Liver (tissue), 9 donors: ENCODE data around the gene SPATA2L. TPM values are rescaled to one million over a fixed set of nuclear protein-coding genes. Genes with fewer than 3 reads are reported as not detected.

Experiments used
- DNase-seq: peaks from one replicate; pipeline ENCODE4 v3.0.0-alpha.2; 2017; ENCODE audit warnings: low spot score
- H3K27ac ChIP-seq, 2 donors: one replicate each; pipeline ENCODE4 v1.7.0; 2013; ENCODE audit warnings: inconsistent platforms in 2 of 2, low read length in 2 of 2, control low read depth in 1 of 2, low read depth in 1 of 2, mild to moderate bottlenecking in 1 of 2
- H3K27me3 ChIP-seq, 4 donors: one replicate each; pipeline versions ENCODE4 v1.6.1 to v1.7.0; 2013; ENCODE audit warnings: low read length in 3 of 4, inconsistent platforms in 1 of 4, mild to moderate bottlenecking in 1 of 4, moderate library complexity in 1 of 4; ENCODE audit not compliant: control insufficient read depth in 4 of 4, insufficient read depth in 4 of 4
- H3K36me3 ChIP-seq, 4 donors: one replicate each; pipeline versions ENCODE4 v1.6.1 to v1.7.0; 2013; ENCODE audit warnings: low read length in 3 of 4, mild to moderate bottlenecking in 3 of 4, low read depth in 1 of 4, moderate library complexity in 1 of 4; ENCODE audit not compliant: control insufficient read depth in 4 of 4, insufficient read depth in 3 of 4
- H3K4me1 ChIP-seq, 4 donors: one replicate each; pipeline versions ENCODE4 v1.6.1 to v1.7.0; 2013; ENCODE audit warnings: low read length in 3 of 4, mild to moderate bottlenecking in 3 of 4, moderate library complexity in 1 of 4; ENCODE audit not compliant: control insufficient read depth in 4 of 4, insufficient read depth in 4 of 4
- H3K4me3 ChIP-seq, 3 donors: one replicate each; pipeline versions ENCODE4 v1.6.1 to v1.7.0; 2013; ENCODE audit warnings: low read length in 3 of 3, control low read depth in 1 of 3, low read depth in 1 of 3, mild to moderate bottlenecking in 1 of 3
- H3K9ac ChIP-seq, 2 donors: one replicate each; pipeline ENCODE4 v1.7.0; 2013; ENCODE audit warnings: low read length in 2 of 2, mild to moderate bottlenecking in 2 of 2, moderate library complexity in 2 of 2, control low read depth in 1 of 2, low read depth in 1 of 2
- H3K9me3 ChIP-seq, 4 donors: one replicate each; pipeline versions ENCODE4 v1.6.1 to v1.7.0; 2013; ENCODE audit warnings: low read length in 3 of 4; ENCODE audit not compliant: control insufficient read depth in 4 of 4
- GABPA ChIP-seq, 2 donors: IDR thresholded peaks in 1 of 2; conservative IDR thresholded peaks in 1 of 2; 2 replicates each; pipeline ENCODE4 v1.6.1; 2016; ENCODE audit warnings: antibody characterized with exemption in 2 of 2, mild to moderate bottlenecking in 1 of 2, moderate library complexity in 1 of 2
- HNF4G ChIP-seq: IDR thresholded peaks from 2 replicates; pipeline ENCODE4 v1.6.1; 2016; ENCODE audit warnings: antibody characterized with exemption
- SP1 ChIP-seq: IDR thresholded peaks from 2 replicates; pipeline ENCODE4 v1.6.1; 2018; ENCODE audit warnings: antibody characterized with exemption, mild to moderate bottlenecking
- WGBS: extraction: QIAGEN DNeasy Blood & Tissue Kit; methylation state at CpG from one replicate; pipeline ENCODE4 v1.1.7; 2013; 5-methylcytosine and 5-hydroxymethylcytosine counted together
- polyA plus RNA-seq, 2 donors: library from polyadenylated mRNA; stranded (reverse) in 1 of 2; unstranded in 1 of 2; fragments of 200-250 nt in 1 of 2; fragments of >200 nt in 1 of 2; fragmentation: Nextera tagmentation in 1 of 2; extraction: Ambion mirVana in 1 of 2; gene quantifications; one replicate each; pipeline versions ENCODE4 v1.2.1 to v1.2.3, GENCODE V29; 2013 to 2015
- total RNA-seq, 2 donors: library from RNA; depleted of rRNA; stranded (reverse); fragments of >200 nt; gene quantifications; one replicate each; pipeline ENCODE4 v1.2.3, GENCODE V29; 2014
- TF ChIP-seq, protein P1 (sequence below): fragments of 150-350 bp; IDR thresholded peaks from 2 replicates; pipeline ENCODE4 v1.5.1; 2017; ENCODE audit warnings: improper control_type of control experiment, low read depth, low read length; ENCODE audit not compliant: missing input control
- TF ChIP-seq, protein P2 (sequence below): IDR thresholded peaks from 2 replicates; pipeline ENCODE4 v1.6.1; 2016; ENCODE audit warnings: antibody characterized with exemption
- donor health status: healthy.
- donor health status: healthy.
- donor health status: healthy.
- donor health status: healthy.
- donor health status: healthy.

The SPATA2L gene
- total and polyA plus RNA-seq, 4 donors: 4.6 to 11.3 (median 6.9) TPM

DNA sequence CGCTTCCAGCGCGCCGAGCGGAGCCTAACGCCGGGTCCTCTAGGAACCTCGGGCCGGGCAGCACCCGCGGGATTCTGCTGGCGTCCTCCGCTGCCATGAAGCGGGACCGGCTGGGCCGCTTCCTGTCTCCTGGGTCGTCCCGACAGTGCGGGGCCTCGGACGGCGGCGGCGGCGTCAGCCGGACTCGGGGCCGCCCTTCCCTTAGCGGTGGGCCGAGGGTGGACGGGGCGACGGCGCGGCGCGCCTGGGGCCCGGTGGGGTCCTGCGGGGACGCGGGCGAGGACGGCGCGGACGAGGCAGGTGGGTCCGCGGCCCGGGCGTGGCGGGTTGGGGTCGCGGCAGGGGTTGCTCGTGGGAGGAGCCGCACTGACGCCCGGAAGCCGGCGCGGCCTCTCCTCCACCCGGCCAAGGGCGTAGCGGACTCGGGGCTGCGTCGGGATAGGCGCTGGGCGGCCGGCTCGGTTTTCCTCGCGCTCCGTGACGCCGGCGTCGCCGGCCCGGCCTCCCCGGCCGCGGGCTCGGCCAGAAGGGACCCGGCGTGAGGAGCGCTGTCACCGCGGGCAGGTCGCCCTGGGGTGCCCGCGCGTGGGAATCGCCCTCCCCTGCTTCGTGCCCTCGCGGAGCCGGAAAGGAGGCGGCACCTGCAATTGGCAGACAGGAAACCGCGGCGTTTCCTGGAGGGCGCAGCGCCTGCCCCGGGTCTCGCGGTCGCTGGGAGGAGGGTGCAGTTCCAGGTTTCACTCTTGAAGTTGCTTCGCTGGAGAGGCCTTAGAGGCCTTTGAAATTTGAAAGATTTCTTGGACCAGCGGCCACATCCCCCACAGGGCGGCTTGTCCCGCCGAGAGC, 20.3 kb upstream of the SPATA2L start:
- no peak for DNase-seq

DNA sequence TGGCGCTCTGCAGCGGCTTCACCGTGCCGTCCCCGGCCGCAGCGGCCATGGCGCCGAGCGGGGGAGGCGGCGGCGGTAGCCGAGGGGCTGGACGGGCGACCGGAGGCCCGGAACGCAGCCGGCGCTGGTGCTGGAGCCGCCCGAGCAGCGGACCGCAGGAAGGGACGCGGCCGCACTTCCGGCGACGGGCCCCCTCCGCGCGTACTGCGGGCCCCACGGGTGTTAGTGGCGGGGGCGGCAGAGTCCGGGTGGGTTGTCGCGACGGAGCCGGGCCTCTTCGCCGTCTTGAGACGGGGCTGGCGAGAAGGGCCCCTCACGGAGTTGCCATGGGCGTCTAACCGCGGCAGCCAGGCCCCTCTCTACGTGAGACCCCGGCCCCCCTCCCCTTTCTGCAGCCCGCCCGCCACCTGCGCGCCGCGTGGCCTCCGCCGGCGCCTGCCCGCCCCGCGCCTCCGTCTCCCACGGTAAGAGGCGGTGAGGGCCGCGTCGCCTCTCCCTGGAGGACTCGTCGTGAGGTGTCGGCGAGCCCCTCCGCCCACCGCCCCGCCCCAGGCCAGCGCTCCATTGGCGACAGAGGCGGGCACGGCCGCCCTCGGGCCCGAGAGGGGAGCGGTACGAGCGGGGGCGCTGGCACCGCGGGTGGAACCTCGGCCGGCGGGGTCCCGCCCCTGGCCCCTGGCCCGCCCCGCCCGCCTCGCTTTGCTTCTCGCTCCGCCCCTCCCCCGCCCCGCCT, 19.5 kb upstream of the SPATA2L start, which contains the start of the genes VPS9D1 and ZNF276:
TSS of gene VPS9D1 (minus strand) at position 86 of the 733 bp plus-strand sequence. CDS start at position 49, 37 bp downstream.
TSS of gene ZNF276 (plus strand) at position 725 of the 733 bp plus-strand sequence. CDS start 104 bp downstream, outside the sequence.
- DNase-seq: peak; percentile 85
- WGBS: under 1% methylated on average over 103 of the region's 103 CpGs
- Histone ChIP-seq H3K27ac (peak within 1 kb of the TSS; percentile 86 to 99), H3K9ac (peak within 1 kb of the TSS in 1 of 2 donors; percentile 81), H3K4me1 (peaks cover 8 to 31% (median 23%) of the 10 kb centered on the region in 4 donors), H3K36me3 (peaks cover 0 to 13% (median 5%) of the 10 kb centered on the region in 4 donors), H3K27me3 (no peaks in the 10 kb centered on the region), H3K9me3 (no peaks in the 10 kb centered on the region), H3K4me3 (peak within 1 kb of the TSS; percentile 75 to 92 (median 83))
- TF ChIP-seq GABPA (IDR thresholded peaks at IDR 0.05 in 1 of 2, conservative IDR thresholded peaks at IDR 0.05 in 1 of 2) (peak; percentile 71 to 87), HNF4G (no peak)

More for the DNA sequence above, 20.3 kb upstream of the SPATA2L start:
- Histone ChIP-seq H3K27me3 (no peaks in the 10 kb centered on the region), H3K4me1 (peaks cover 8 to 31% (median 23%) of the 10 kb centered on the region in 4 donors), H3K4me3 (peak overlapping the region; percentile 66 to 92 (median 83)), H3K9me3 (no peaks in the 10 kb centered on the region), H3K36me3 (peaks cover 0 to 14% (median 5%) of the 10 kb centered on the region in 4 donors), H3K9ac (peak overlapping the region in 1 of 2 donors; percentile 36), H3K27ac (peak overlapping the region; percentile 86 to 99)
- WGBS: under 1% methylated on average over 112 of the region's 112 CpGs
- TF ChIP-seq, protein P1, sequence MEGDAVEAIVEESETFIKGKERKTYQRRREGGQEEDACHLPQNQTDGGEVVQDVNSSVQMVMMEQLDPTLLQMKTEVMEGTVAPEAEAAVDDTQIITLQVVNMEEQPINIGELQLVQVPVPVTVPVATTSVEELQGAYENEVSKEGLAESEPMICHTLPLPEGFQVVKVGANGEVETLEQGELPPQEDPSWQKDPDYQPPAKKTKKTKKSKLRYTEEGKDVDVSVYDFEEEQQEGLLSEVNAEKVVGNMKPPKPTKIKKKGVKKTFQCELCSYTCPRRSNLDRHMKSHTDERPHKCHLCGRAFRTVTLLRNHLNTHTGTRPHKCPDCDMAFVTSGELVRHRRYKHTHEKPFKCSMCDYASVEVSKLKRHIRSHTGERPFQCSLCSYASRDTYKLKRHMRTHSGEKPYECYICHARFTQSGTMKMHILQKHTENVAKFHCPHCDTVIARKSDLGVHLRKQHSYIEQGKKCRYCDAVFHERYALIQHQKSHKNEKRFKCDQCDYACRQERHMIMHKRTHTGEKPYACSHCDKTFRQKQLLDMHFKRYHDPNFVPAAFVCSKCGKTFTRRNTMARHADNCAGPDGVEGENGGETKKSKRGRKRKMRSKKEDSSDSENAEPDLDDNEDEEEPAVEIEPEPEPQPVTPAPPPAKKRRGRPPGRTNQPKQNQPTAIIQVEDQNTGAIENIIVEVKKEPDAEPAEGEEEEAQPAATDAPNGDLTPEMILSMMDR: no peak
- TF ChIP-seq GABPA (IDR thresholded peaks at IDR 0.05 in 1 of 2, conservative IDR thresholded peaks at IDR 0.05 in 1 of 2) (peak in 1 of 2 donors; percentile 23), SP1 (no peak)

DNA sequence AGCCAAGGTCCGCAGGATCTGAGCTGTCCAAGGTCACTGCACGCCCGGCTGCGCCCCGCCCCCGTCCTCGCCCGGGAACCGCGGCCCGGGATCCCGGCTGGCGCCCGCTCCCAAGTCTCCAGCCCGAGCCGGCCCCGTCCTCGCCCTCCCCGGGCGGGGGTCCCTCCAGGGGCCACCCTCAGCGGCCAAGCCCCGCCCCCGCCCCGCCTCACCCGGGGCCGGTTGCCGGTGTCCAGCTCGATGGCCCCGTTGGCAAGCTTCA, 19.0 kb upstream of the SPATA2L start:
- Histone ChIP-seq H3K27ac (peak overlapping the region; percentile 86 to 99), H3K4me1 (peaks cover 8 to 31% (median 23%) of the 10 kb centered on the region in 4 donors), H3K27me3 (no peaks in the 10 kb centered on the region), H3K4me3 (peak overlapping the region; percentile 60 to 92 (median 75)), H3K9ac (peak overlapping the region in 1 of 2 donors; percentile 81), H3K9me3 (no peaks in the 10 kb centered on the region), H3K36me3 (peaks cover 0 to 13% (median 5%) of the 10 kb centered on the region in 4 donors)
- WGBS: under 1% methylated on average over 29 of the region's 29 CpGs
- DNase-seq: peak; percentile 68
- TF ChIP-seq, protein P2, sequence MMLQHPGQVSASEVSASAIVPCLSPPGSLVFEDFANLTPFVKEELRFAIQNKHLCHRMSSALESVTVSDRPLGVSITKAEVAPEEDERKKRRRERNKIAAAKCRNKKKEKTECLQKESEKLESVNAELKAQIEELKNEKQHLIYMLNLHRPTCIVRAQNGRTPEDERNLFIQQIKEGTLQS: no peak
- TF ChIP-seq SP1: no peak
